Right forelimb (tissue), 1 donor: ENCODE data around the gene RTP4.
"Not testable (repeated sequence)": the region's sequence is repeated elsewhere in the genome, so short reads cannot be mapped to it uniquely, and the experiment has no call there.

Experiments used
- DNase-seq: peaks from one replicate; pipeline ENCODE4 v3.0.0-alpha.2; 2018

The RTP4 gene

GRCh38 chr3:187370051-187370450, 1.9 kb downstream of the RTP4 start:
- no peak for DNase-seq

GRCh38 chr3:187375581-187375980, 7.4 kb downstream of the RTP4 start:
- no peak for DNase-seq

- no peak for DNase-seq
Observed at GRCh38 chr3:187377842-187378241, 9.7 kb downstream of the RTP4 start.

GRCh38 chr3:187382609-187383151, 14.5 kb downstream of the RTP4 start:
- no peak for DNase-seq

- no peak for DNase-seq
Observed at GRCh38 chr3:187383246-187383645, 15.1 kb downstream of the RTP4 start.

GRCh38 chr3:187385296-187385695, 17.1 kb downstream of the RTP4 start:
- DNase-seq, result no peak

- no peak for DNase-seq
Observed at GRCh38 chr3:187396661-187397060, 28.5 kb downstream of the RTP4 start.

GRCh38 chr3:187398955-187399354, 30.8 kb downstream of the RTP4 start:
- DNase-seq, result no peak

GRCh38 chr3:187400756-187401155, 32.6 kb downstream of the RTP4 start:
- DNase-seq, result no peak

GRCh38 chr3:187401856-187402255, 33.7 kb downstream of the RTP4 start:
- no peak for DNase-seq

GRCh38 chr3:187403768-187404288, 35.6 kb downstream of the RTP4 start:
- DNase-seq, result no peak

GRCh38 chr3:187406927-187407326, 38.7 kb downstream of the RTP4 start:
- no peak for DNase-seq

- not testable (repeated sequence) for DNase-seq
Observed at GRCh38 chr3:187411991-187412781, 44.0 kb downstream of the RTP4 start.
